ENCODE data around the gene CDSN.

Gene CDSN

GRCh38 chr6:31144970-31145340, 24.7 kb upstream of the CDSN start:
- DNase-seq = no peak

- DNase-seq = no peak
Observed at GRCh38 chr6:31144296-31144969, 24.2 kb upstream of the CDSN start.

- no peak for DNase-seq
Observed at GRCh38 chr6:31143148-31143547, 22.9 kb upstream of the CDSN start.

GRCh38 chr6:31142361-31142761, 22.1 kb upstream of the CDSN start:
- no peak for DNase-seq

GRCh38 chr6:31140643-31141042, 20.4 kb upstream of the CDSN start:
- no peak for DNase-seq

- no peak for DNase-seq
Observed at GRCh38 chr6:31139599-31139998, 19.4 kb upstream of the CDSN start.

- no peak for DNase-seq
Observed at GRCh38 chr6:31138982-31139381, 18.7 kb upstream of the CDSN start, which contains the start of gene PSORS1C2. PSORS1C2 (minus strand) TSS chr6:31139066; CDS start chr6:31139026, 40 bp downstream.

- DNase-seq = no peak
Observed at GRCh38 chr6:31135710-31136109, 15.5 kb upstream of the CDSN start.

- DNase-seq = no peak
Observed at GRCh38 chr6:31132806-31133205, 12.6 kb upstream of the CDSN start.

- no peak for DNase-seq
Observed at GRCh38 chr6:31131595-31131994, 11.3 kb upstream of the CDSN start.

- no peak for DNase-seq
Observed at GRCh38 chr6:31130751-31131150, 10.5 kb upstream of the CDSN start.

- DNase-seq = no peak
Observed at GRCh38 chr6:31129130-31129529, 8.9 kb upstream of the CDSN start.

- peak; percentile 11 for DNase-seq
Observed at GRCh38 chr6:31128093-31128676, 7.9 kb upstream of the CDSN start.

GRCh38 chr6:31126396-31127175, 6.3 kb upstream of the CDSN start:
- no peak for DNase-seq

- DNase-seq = no peak
Observed at GRCh38 chr6:31125586-31126363, 5.5 kb upstream of the CDSN start.

- no peak for DNase-seq
Observed at GRCh38 chr6:31125162-31125561, 4.9 kb upstream of the CDSN start.

- no peak for DNase-seq
Observed at GRCh38 chr6:31122791-31123706, 2.8 kb upstream of the CDSN start.

GRCh38 chr6:31121131-31121790, 1.0 kb upstream of the CDSN start:
- no peak for DNase-seq

- no peak for DNase-seq
Observed at GRCh38 chr6:31118178-31118577, 2.1 kb downstream of the CDSN start.

- no peak for DNase-seq
Observed at GRCh38 chr6:31116661-31117385, 3.4 kb downstream of the CDSN start.

All from NCI-H748 treated with DMSO at 0.1 percent for 48 hours (cell line).